ENCODE results near the gene AP5Z1. TPM values are rescaled to one million over a fixed set of nuclear protein-coding genes. Genes with fewer than 3 reads are reported as not detected.
A peak's percentile ranks its signal among the peaks of the same experiment; 100 is the strongest.

The AP5Z1 gene
- total RNA-seq = 42.2 and 44.4 TPM in 2 replicates

GRCh38 chr7:4775250-4775847 lies at the start of gene AP5Z1:
Gene AP5Z1, plus strand, starts transcription at chr7:4775623. Its CDS starts 93 bp downstream, at chr7:4775716.
- H3K27ac Mint-ChIP-seq = peak within 1 kb of the TSS; percentile 97
- intact Hi-C loops (cut with micrococcal nuclease) = loop anchor here (1.0 to 5.0 kb wide), 6 partner anchors 17 to 272 kb away; partner anchors contain the start of gene RBAK
- H3K4me1 Mint-ChIP-seq = peaks cover 36% of the 10 kb centered on the region

GRCh38 chr7:4725850-4726450 lies 49.5 kb upstream of the AP5Z1 start:
- Mint-ChIP-seq H3K27ac (peak overlapping the region; percentile 93), H3K4me3 (peak overlapping the region; percentile 82), H3K4me1 (peaks cover 30% of the 10 kb centered on the region), H3K9me3 (no peaks in the 10 kb centered on the region), H3K27me3 (no peaks in the 10 kb centered on the region), H3K36me3 (ENCODE audit: low read depth) (peaks cover 12% of the 10 kb centered on the region)
- intact Hi-C loops (cut with micrococcal nuclease) = loop anchor here (1.0 to 2.0 kb wide), 3 partner anchors 8 to 41 kb away; no protein-coding TSS in a partner anchor
- DNase-seq = no peak

More at GRCh38 chr7:4775250-4775847, at the start of gene AP5Z1:
- H3K27me3 Mint-ChIP-seq = no peaks in the 10 kb centered on the region
- peaks cover 19% of the 10 kb centered on the region for H3K36me3 Mint-ChIP-seq (ENCODE audit: low read depth)
- peak within 1 kb of the TSS; percentile 97 for H3K4me3 Mint-ChIP-seq
- peak; percentile 98 for DNase-seq
- H3K9me3 Mint-ChIP-seq = no peaks in the 10 kb centered on the region

GRCh38 chr7:4726566-4726965 lies 48.9 kb upstream of the AP5Z1 start:
- Mint-ChIP-seq H3K36me3 (ENCODE audit: low read depth) (peaks cover 11% of the 10 kb centered on the region), H3K4me1 (peaks cover 29% of the 10 kb centered on the region), H3K27me3 (no peaks in the 10 kb centered on the region), H3K9me3 (no peaks in the 10 kb centered on the region), H3K27ac (no peak overlapping the region), H3K4me3 (peak overlapping the region; percentile 58)
- intact Hi-C loops (cut with micrococcal nuclease) = no loop called here
- no peak for DNase-seq

GRCh38 chr7:4727914-4728705 lies 47.3 kb upstream of the AP5Z1 start:
- Mint-ChIP-seq H3K4me3 (no peak overlapping the region), H3K27me3 (no peaks in the 10 kb centered on the region), H3K27ac (no peak overlapping the region), H3K36me3 (ENCODE audit: low read depth) (peaks cover 18% of the 10 kb centered on the region), H3K4me1 (peaks cover 38% of the 10 kb centered on the region), H3K9me3 (no peaks in the 10 kb centered on the region)
- intact Hi-C loops (cut with micrococcal nuclease) = no loop called here
- DNase-seq = no peak

- DNase-seq = no peak
- no peak overlapping the region for H3K27ac Mint-ChIP-seq
- H3K4me3 Mint-ChIP-seq = no peak overlapping the region
- peaks cover 22% of the 10 kb centered on the region for H3K36me3 Mint-ChIP-seq (ENCODE audit: low read depth)
- intact Hi-C loops (cut with micrococcal nuclease) = no loop called here
- no peaks in the 10 kb centered on the region for H3K27me3 Mint-ChIP-seq
- no peaks in the 10 kb centered on the region for H3K9me3 Mint-ChIP-seq
- peaks cover 47% of the 10 kb centered on the region for H3K4me1 Mint-ChIP-seq
Measured at GRCh38 chr7:4729266-4729665, 46.2 kb upstream of the AP5Z1 start.

- DNase-seq = no peak
- no peak overlapping the region for H3K4me3 Mint-ChIP-seq
- no peaks in the 10 kb centered on the region for H3K9me3 Mint-ChIP-seq
- H3K36me3 Mint-ChIP-seq (ENCODE audit: low read depth) = peaks cover 20% of the 10 kb centered on the region
- peaks cover 41% of the 10 kb centered on the region for H3K4me1 Mint-ChIP-seq
- H3K27me3 Mint-ChIP-seq = no peaks in the 10 kb centered on the region
- H3K27ac Mint-ChIP-seq = no peak overlapping the region
- intact Hi-C loops (cut with micrococcal nuclease) = no loop called here
Measured at GRCh38 chr7:4730276-4730675, 45.1 kb upstream of the AP5Z1 start.

GRCh38 chr7:4730971-4731370 lies 44.5 kb upstream of the AP5Z1 start:
- intact Hi-C loops (cut with micrococcal nuclease) = no loop called here
- Mint-ChIP-seq H3K36me3 (ENCODE audit: low read depth) (peaks cover 23% of the 10 kb centered on the region), H3K4me3 (no peak overlapping the region), H3K27ac (no peak overlapping the region), H3K4me1 (peaks cover 36% of the 10 kb centered on the region), H3K27me3 (no peaks in the 10 kb centered on the region), H3K9me3 (no peaks in the 10 kb centered on the region)
- DNase-seq = no peak

- intact Hi-C loops (cut with micrococcal nuclease) = no loop called here
- Mint-ChIP-seq H3K4me1 (peaks cover 33% of the 10 kb centered on the region), H3K27ac (no peak overlapping the region), H3K36me3 (ENCODE audit: low read depth) (peaks cover 23% of the 10 kb centered on the region), H3K4me3 (no peak overlapping the region), H3K27me3 (no peaks in the 10 kb centered on the region), H3K9me3 (no peaks in the 10 kb centered on the region)
- no peak for DNase-seq
Measured at GRCh38 chr7:4731803-4732202, 43.6 kb upstream of the AP5Z1 start.

- Mint-ChIP-seq H3K36me3 (ENCODE audit: low read depth) (peaks cover 20% of the 10 kb centered on the region), H3K27ac (peak overlapping the region; percentile 85), H3K27me3 (no peaks in the 10 kb centered on the region), H3K9me3 (no peaks in the 10 kb centered on the region), H3K4me3 (peak overlapping the region; percentile 67), H3K4me1 (peaks cover 48% of the 10 kb centered on the region)
- intact Hi-C loops (cut with micrococcal nuclease) = loop anchor here (1.0 kb wide), 1 partner anchor 9 kb away; no protein-coding TSS in a partner anchor
- DNase-seq = peak; percentile 80
Measured at GRCh38 chr7:4733936-4734528, 41.4 kb upstream of the AP5Z1 start.

GRCh38 chr7:4734587-4735345 lies 40.7 kb upstream of the AP5Z1 start:
- DNase-seq = no peak
- H3K27ac Mint-ChIP-seq = peak overlapping the region; percentile 34
- peaks cover 22% of the 10 kb centered on the region for H3K36me3 Mint-ChIP-seq (ENCODE audit: low read depth)
- H3K4me1 Mint-ChIP-seq = peaks cover 55% of the 10 kb centered on the region
- no peak overlapping the region for H3K4me3 Mint-ChIP-seq
- H3K9me3 Mint-ChIP-seq = no peaks in the 10 kb centered on the region
- H3K27me3 Mint-ChIP-seq = no peaks in the 10 kb centered on the region
- intact Hi-C loops (cut with micrococcal nuclease) = loop anchor here (1.0 kb wide), 1 partner anchor 9 kb away; no protein-coding TSS in a partner anchor

- no peak overlapping the region for H3K4me3 Mint-ChIP-seq
- peaks cover 28% of the 10 kb centered on the region for H3K36me3 Mint-ChIP-seq (ENCODE audit: low read depth)
- no peaks in the 10 kb centered on the region for H3K27me3 Mint-ChIP-seq
- H3K9me3 Mint-ChIP-seq = no peaks in the 10 kb centered on the region
- H3K4me1 Mint-ChIP-seq = peaks cover 54% of the 10 kb centered on the region
- DNase-seq = no peak
- intact Hi-C loops (cut with micrococcal nuclease) = no loop called here
- H3K27ac Mint-ChIP-seq = peak overlapping the region; percentile 29
Measured at GRCh38 chr7:4737300-4737699, 38.1 kb upstream of the AP5Z1 start.

- Mint-ChIP-seq H3K4me3 (peak overlapping the region; percentile 83), H3K36me3 (ENCODE audit: low read depth) (peaks cover 29% of the 10 kb centered on the region), H3K9me3 (no peaks in the 10 kb centered on the region), H3K4me1 (peaks cover 55% of the 10 kb centered on the region), H3K27ac (peak overlapping the region; percentile 86), H3K27me3 (no peaks in the 10 kb centered on the region)
- intact Hi-C loops (cut with micrococcal nuclease) = no loop called here
- peak; percentile 76 for DNase-seq
Measured at GRCh38 chr7:4738711-4739527, 36.5 kb upstream of the AP5Z1 start.

All from activated CD4-positive, alpha-beta T cell treated with anti-CD3 and anti-CD28 coated beads, Interleukin-2, amount 10 ng/mL, durations not matched to agents 24 days and 14 days (primary cell).